DND-41 (cell line): ENCODE results near the gene TSPAN18.

Experiments used
- CTCF ChIP-seq: IDR thresholded peaks from 2 replicates; pipeline ENCODE4 v1.5.1; 2012; ENCODE audit warnings: borderline replicate concordance, low read length, moderate library complexity, mild to moderate bottlenecking; ENCODE audit not compliant: poor library complexity, severe bottlenecking; ENCODE audit errors: extremely low read depth
- EZH2 ChIP-seq: IDR thresholded peaks from 3 replicates; pipeline ENCODE4 v1.6.1; 2012; ENCODE audit warnings: borderline replicate concordance, low read depth, mild to moderate bottlenecking, moderate library complexity, low read length, inconsistent platforms; ENCODE audit not compliant: severe bottlenecking

DNA sequence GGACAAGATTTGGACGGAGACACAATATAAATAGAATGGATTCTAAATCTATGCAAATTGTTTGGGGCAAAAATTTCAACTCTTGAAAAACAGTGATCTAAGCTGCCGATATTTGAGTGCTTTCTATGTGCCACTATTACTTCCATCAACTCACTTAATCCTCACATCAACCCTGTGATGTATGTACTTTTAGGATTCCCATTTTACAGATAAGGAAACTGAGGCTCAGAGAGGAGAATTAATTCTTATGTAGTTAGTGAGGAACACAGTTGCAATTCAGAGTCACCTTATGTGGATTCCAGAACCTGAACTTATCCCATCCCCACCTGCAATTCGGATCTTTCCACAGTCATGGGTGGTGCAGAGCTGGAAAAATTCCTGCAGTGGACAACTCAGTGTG, 60.3 kb downstream of the TSPAN18 start:
- no peak for TF ChIP-seq CTCF
- no peak for TF ChIP-seq EZH2
